B cell (primary cell): Measurements from ENCODE around the gene POLR1G. TPM values are rescaled to one million over a fixed set of nuclear protein-coding genes. Genes with fewer than 3 reads are reported as not detected.

ENCODE experiments used
- ATAC-seq: fragments of 200-7000 bp; cut with Tn5 transposase; one replicate; pipeline ENCODE4 v1.10.0; 2021; ENCODE audit warnings: low read depth, mild to moderate bottlenecking, moderate number of reproducible peaks, moderate library complexity
- CTCF ChIA-PET: fragments of 350-600 bp; sonication (Branson Sonifier 250); formaldehyde crosslinking; loops from one replicate; lab custom pipeline; 2021; ENCODE audit warnings: antibody characterized with exemption, inconsistent platforms; lab: Charles Lee
- POLR2A ChIA-PET: fragments of 350-600 bp; sonication (Branson Sonifier 250); formaldehyde crosslinking; loops from one replicate; lab custom pipeline; 2021; ENCODE audit warnings: antibody characterized with exemption; lab: Charles Lee
- DNase-seq: peaks from one replicate; pipeline ENCODE4 v3.0.0; 2013
- H2AFZ ChIP-seq: 2 replicates; pipeline ENCODE4 v1.6.1; 2012; ENCODE audit warnings: mild to moderate bottlenecking, low read depth, low read length; ENCODE audit not compliant: insufficient read depth, poor library complexity, severe bottlenecking
- H3K27ac ChIP-seq, 2 donors: 1 replicate in 1 of 2; 2 replicates in 1 of 2; pipeline ENCODE4 v1.5.1; 2012 to 2013; ENCODE audit warnings: low read length in 2 of 2, mild to moderate bottlenecking in 2 of 2, moderate library complexity in 1 of 2
- H3K27me3 ChIP-seq, 4 experiments: fragments of 200-600 bp in 1 of 4; sonication (generic) in 1 of 4; replicated peaks in 1 of 4; 1 replicate in 2 of 4; 2 replicates in 2 of 4; pipeline versions ENCODE4 v1.6.1 to v1.7.0; 2013 to 2016; ENCODE audit warnings: low read length in 3 of 4, mild to moderate bottlenecking in 2 of 4, mixed read lengths in 1 of 4, moderate library complexity in 1 of 4; ENCODE audit not compliant: insufficient read depth in 4 of 4, control insufficient read depth in 3 of 4; ENCODE audit errors: control extremely low read depth in 1 of 4
- H3K36me3 ChIP-seq, 2 experiments: replicated peaks in 1 of 2; 1 replicate in 1 of 2; 2 replicates in 1 of 2; pipeline versions ENCODE4 v1.6.1 to v1.7.1; 2013; ENCODE audit warnings: low read length in 1 of 2; ENCODE audit not compliant: insufficient read depth in 2 of 2, control insufficient read depth in 1 of 2; ENCODE audit errors: control extremely low read depth in 1 of 2, extremely low read depth in 1 of 2
- H3K4me1 ChIP-seq, 2 donors: fragments of 200-600 bp in 1 of 2; sonication (generic) in 1 of 2; 1 replicate in 1 of 2; 2 replicates in 1 of 2; pipeline versions ENCODE4 v1.5.1 to v1.6.1; 2013 to 2017; ENCODE audit warnings: low read length in 2 of 2; ENCODE audit not compliant: control insufficient read depth in 2 of 2, insufficient read depth in 2 of 2
- H3K4me2 ChIP-seq: replicated peaks from 2 replicates; pipeline ENCODE3; 2012; ENCODE audit warnings: mild to moderate bottlenecking, low read depth, low read length; ENCODE audit not compliant: poor library complexity, severe bottlenecking
- H3K4me3 ChIP-seq, 5 experiments: fragments of 200-600 bp in 1 of 5; sonication (generic) in 1 of 5; 1 replicate in 3 of 5; 2 replicates in 2 of 5; pipeline versions ENCODE4 v1.5.1 to v1.7.0; 2011 to 2016; ENCODE audit warnings: low read length in 4 of 5, mild to moderate bottlenecking in 4 of 5, low read depth in 2 of 5, control low read depth in 1 of 5, moderate library complexity in 1 of 5; ENCODE audit not compliant: insufficient read depth in 1 of 5; ENCODE audit errors: control extremely low read depth in 1 of 5, extremely low read depth in 1 of 5
- H3K79me2 ChIP-seq: fragments of 200-600 bp; sonication (generic); one replicate; pipeline ENCODE4 v1.6.0; 2016; ENCODE audit warnings: low read length; ENCODE audit not compliant: control insufficient read depth, insufficient read depth
- H3K9ac ChIP-seq: fragments of 200-600 bp; sonication (generic); 2 replicates; pipeline ENCODE4 v1.6.1; 2017; ENCODE audit warnings: mild to moderate bottlenecking, low read length, moderate library complexity
- H3K9me3 ChIP-seq, 3 donors: one replicate each; pipeline versions ENCODE4 v1.6.1 to v1.7.1; 2013; ENCODE audit warnings: low read length in 2 of 3; ENCODE audit not compliant: control insufficient read depth in 2 of 3, insufficient read depth in 1 of 3; ENCODE audit errors: control extremely low read depth in 1 of 3
- H4K20me1 ChIP-seq: 2 replicates; pipeline ENCODE4 v1.6.0; 2012; ENCODE audit warnings: mild to moderate bottlenecking, low read length; ENCODE audit not compliant: insufficient read depth, control insufficient read depth, poor library complexity, severe bottlenecking
- H3K27ac Mint-ChIP-seq: one replicate; pipeline ENCODE4 v1.8.0; 2021; ENCODE audit warnings: mixed read lengths
- H3K27me3 Mint-ChIP-seq: one replicate; pipeline ENCODE4 v1.8.0; 2021; ENCODE audit warnings: mixed read lengths
- H3K4me1 Mint-ChIP-seq: one replicate; pipeline ENCODE4 v1.8.0; 2021; ENCODE audit warnings: mixed read lengths
- H3K4me3 Mint-ChIP-seq: one replicate; pipeline ENCODE4 v1.8.0; 2021; ENCODE audit warnings: mixed read lengths
- H3K9me3 Mint-ChIP-seq: one replicate; pipeline ENCODE4 v1.8.0; 2022; ENCODE audit warnings: mixed read lengths; ENCODE audit not compliant: insufficient read depth
- CTCF ChIP-seq: fragments of 200-600 bp; IDR thresholded peaks from one replicate; pipeline ENCODE4 v1.8.0; 2022; ENCODE audit warnings: antibody characterized with exemption, mild to moderate bottlenecking
- EZH2 ChIP-seq: IDR thresholded peaks from 2 replicates; pipeline ENCODE4 v1.6.1; 2012; ENCODE audit warnings: borderline replicate concordance, low read depth, mild to moderate bottlenecking, moderate library complexity, low read length; ENCODE audit not compliant: insufficient read depth, poor library complexity, severe bottlenecking
- WGBS: methylation state at CpG from one replicate; pipeline ENCODE4 v1.1.5; 2013; ENCODE audit warnings: missing lambda C conversion rate; ENCODE audit not compliant: insufficient coverage; 5-methylcytosine and 5-hydroxymethylcytosine counted together
- intact Hi-C: fragments of 100-400 bp; cut with micrococcal nuclease; formaldehyde crosslinking; loops from one replicate; pipeline ENCODE4 v1.10.0; 2022
- polyA plus RNA-seq: library from polyadenylated mRNA; depleted of rRNA; stranded (reverse); fragments of >200 nt; gene quantifications from 2 replicates; pipeline ENCODE4 v1.2.3, GENCODE V29; 2012
- total RNA-seq, 2 donors: library from RNA; stranded (reverse); fragments of 120-200 nt in 1 of 2; gene quantifications; 1 replicate in 1 of 2; 2 replicates in 1 of 2; pipeline versions ENCODE4 v1.2.3 to v1.2.4, GENCODE V29; 2013 to 2022

POLR1G gene
- total and polyA plus RNA-seq, 2 donors (not counting 1 experiment from before 2014, with no cell fraction given) = 2.1 to 4.3 TPM

GRCh38 chr19:45450012-45450333 is 43.5 kb downstream of the POLR1G start:
- ATAC-seq = peak; percentile 9
- intact Hi-C loops = no loop called here
- no peak for DNase-seq
- peaks cover 7% of the 10 kb centered on the region for H3K79me2 ChIP-seq
- no peaks in the 10 kb centered on the region for H3K36me3 ChIP-seq
- TF ChIP-seq EZH2 (no peak), CTCF (no peak)
- peaks cover 0 to 4% (median 0%) of the 10 kb centered on the region in 3 donors for H3K9me3 ChIP-seq
- ChIA-PET CTCF (interaction anchor here (0.7 to 6.4 kb wide), 4 partner anchors 10 to 35 kb away, joined by 3 to 66 read pairs (median 12); no protein-coding TSS in a partner anchor), POLR2A (interaction anchor here (1.6 to 2.0 kb wide), 2 partner anchors 18 to 19 kb away, joined by 4 to 6 read pairs; partner anchors contain the start of gene FOSB)
- Mint-ChIP-seq H3K4me1 (peaks cover 57% of the 10 kb centered on the region), H3K27ac (peak overlapping the region; percentile 87), H3K4me3 (peak overlapping the region; percentile 92), H3K9me3 (no peaks in the 10 kb centered on the region), H3K27me3 (no peaks in the 10 kb centered on the region)
- 0% methylated on average over 3 of the region's 5 CpGs for WGBS
- no peaks in the 10 kb centered on the region for H4K20me1 ChIP-seq
- H3K27ac ChIP-seq = peak overlapping the region; percentile 88 to 91
- peaks cover 17 to 41% of the 10 kb centered on the region in 2 donors for H3K4me1 ChIP-seq
- no peaks in the 10 kb centered on the region for H3K27me3 ChIP-seq
- H3K9ac ChIP-seq = peak overlapping the region; percentile 94
- H3K4me2 ChIP-seq = peak overlapping the region; percentile 91
- H3K4me3 ChIP-seq = peak overlapping the region; percentile 13 to 89 (median 63)
- no peak overlapping the region for H2AFZ ChIP-seq

- H3K4me3 Mint-ChIP-seq = peak overlapping the region; percentile 94
- Histone ChIP-seq H3K4me3 (peak overlapping the region; percentile 46 to 72 (median 65)), H3K4me1 (peaks cover 28 to 48% of the 10 kb centered on the region in 2 donors), H3K79me2 (peaks cover 7% of the 10 kb centered on the region), H3K36me3 (no peaks in the 10 kb centered on the region), H3K9ac (peak overlapping the region; percentile 81), H2AFZ (no peak overlapping the region), H3K4me2 (peak overlapping the region; percentile 91), H4K20me1 (no peaks in the 10 kb centered on the region), H3K27ac (peak overlapping the region; percentile 74 to 91), H3K27me3 (no peaks in the 10 kb centered on the region), H3K9me3 (peaks cover 0 to 5% (median 0%) of the 10 kb centered on the region in 3 donors)
- peak overlapping the region; percentile 87 for H3K27ac Mint-ChIP-seq
- ATAC-seq (peak; percentile 22), DNase-seq (peak; percentile 89)
- intact Hi-C loops = loop anchor here (1.0 kb wide), 1 partner anchor 16 kb away; the partner anchor contains the start of gene FOSB
- no peaks in the 10 kb centered on the region for H3K27me3 Mint-ChIP-seq
- CTCF ChIA-PET = interaction anchor here (1.0 to 2.2 kb wide), 3 partner anchors 12 to 57 kb away, joined by 3 to 7 read pairs (median 5); no protein-coding TSS in a partner anchor
- POLR2A ChIA-PET = interaction anchor here (0.5 to 1.3 kb wide), 2 partner anchors 17 to 70 kb away, joined by 3 to 5 read pairs; partner anchors contain the start of gene FOSB
- no peaks in the 10 kb centered on the region for H3K9me3 Mint-ChIP-seq
- H3K4me1 Mint-ChIP-seq = peaks cover 58% of the 10 kb centered on the region
- TF ChIP-seq CTCF (no peak), EZH2 (no peak)
- 2% methylated on average over 27 of the region's 28 CpGs for WGBS
Observed at GRCh38 chr19:45451131-45451849, 44.8 kb downstream of the POLR1G start.
